H9 (cell line): Measurements from ENCODE around the gene POT1. TPM values are rescaled to one million over a fixed set of nuclear protein-coding genes. Genes with fewer than 3 reads are reported as not detected.

Source experiments
- DNase-seq: peaks from one replicate; pipeline ENCODE4 v3.0.0-alpha.2; 2017
- H2AFZ ChIP-seq: one replicate; pipeline ENCODE4 v1.6.1; 2013; ENCODE audit warnings: mild to moderate bottlenecking, low read length, control low read depth, moderate library complexity
- H2AK5ac ChIP-seq: 2 replicates; pipeline ENCODE4 v1.6.1; 2013; ENCODE audit warnings: low read length, control low read depth, mixed read lengths; ENCODE audit not compliant: insufficient read length
- H2BK120ac ChIP-seq: one replicate; pipeline ENCODE4 v1.6.1; 2013; ENCODE audit warnings: low read depth, mild to moderate bottlenecking, low read length, control low read depth, inconsistent platforms; ENCODE audit not compliant: poor library complexity, severe bottlenecking
- H2BK12ac ChIP-seq: 2 replicates; pipeline ENCODE4 v1.6.1; 2013; ENCODE audit warnings: low read length, control low read depth, mixed read lengths, low read depth; ENCODE audit not compliant: insufficient read length
- H2BK15ac ChIP-seq: 2 replicates; pipeline ENCODE4 v1.6.1; 2013; ENCODE audit warnings: low read depth, low read length, control low read depth
- H2BK20ac ChIP-seq: one replicate; pipeline ENCODE4 v1.6.1; 2013; ENCODE audit warnings: low read depth, mild to moderate bottlenecking, low read length, control low read depth, inconsistent platforms; ENCODE audit not compliant: poor library complexity, severe bottlenecking
- H2BK5ac ChIP-seq: 2 replicates; pipeline ENCODE4 v1.6.1; 2013; ENCODE audit warnings: low read length, control low read depth, mixed read lengths; ENCODE audit not compliant: insufficient read length
- H3K14ac ChIP-seq: 2 replicates; pipeline ENCODE4 v1.6.1; 2013; ENCODE audit warnings: low read length, control low read depth; ENCODE audit not compliant: insufficient read depth
- H3K18ac ChIP-seq: 2 replicates; pipeline ENCODE4 v1.6.1; 2013; ENCODE audit warnings: low read depth, mild to moderate bottlenecking, mixed read lengths, low read length, control low read depth; ENCODE audit not compliant: insufficient read length
- H3K23ac ChIP-seq: 2 replicates; pipeline ENCODE4 v1.6.1; 2013; ENCODE audit warnings: low read length, control low read depth, mixed read lengths, low read depth; ENCODE audit not compliant: insufficient read length
- H3K23me2 ChIP-seq: 2 replicates; pipeline ENCODE4 v1.6.1; 2013; ENCODE audit warnings: low read depth, mild to moderate bottlenecking, mixed read lengths, low read length, control low read depth; ENCODE audit not compliant: insufficient read length, poor library complexity, severe bottlenecking
- H3K27ac ChIP-seq: 2 replicates; pipeline ENCODE4 v1.5.1; 2013; ENCODE audit warnings: low read length, control low read depth, mixed read lengths, low read depth; ENCODE audit not compliant: insufficient read length
- H3K27me3 ChIP-seq: 2 replicates; pipeline ENCODE4 v1.6.1; 2013; ENCODE audit warnings: low read length, control low read depth, inconsistent platforms; ENCODE audit not compliant: insufficient read depth
- H3K4ac ChIP-seq: 2 replicates; pipeline ENCODE4 v1.6.1; 2013; ENCODE audit warnings: low read depth, mild to moderate bottlenecking, control low read depth, inconsistent platforms, low read length, moderate library complexity
- H3K4me1 ChIP-seq: 2 replicates; pipeline ENCODE4 v1.6.1; 2013; ENCODE audit warnings: low read length, control low read depth, inconsistent platforms; ENCODE audit not compliant: insufficient read depth
- H3K4me2 ChIP-seq: 2 replicates; pipeline ENCODE4 v1.6.1; 2013; ENCODE audit warnings: low read length, control low read depth, mixed read lengths; ENCODE audit not compliant: insufficient read length, insufficient read depth
- H3K56ac ChIP-seq: 2 replicates; pipeline ENCODE4 v1.6.1; 2013; ENCODE audit warnings: low read depth, mild to moderate bottlenecking, mixed read lengths, low read length, control low read depth; ENCODE audit not compliant: insufficient read length
- H3K79me1 ChIP-seq: 2 replicates; pipeline ENCODE4 v1.6.1; 2013; ENCODE audit warnings: low read depth, mild to moderate bottlenecking, moderate library complexity, low read length, control low read depth, inconsistent platforms; ENCODE audit not compliant: insufficient read depth, poor library complexity, severe bottlenecking
- H3K79me2 ChIP-seq: 2 replicates; pipeline ENCODE4 v1.6.1; 2013; ENCODE audit warnings: low read length, control low read depth, inconsistent platforms; ENCODE audit not compliant: insufficient read depth
- H3K9ac ChIP-seq: 2 replicates; pipeline ENCODE4 v1.6.1; 2013; ENCODE audit warnings: low read length, control low read depth, mixed read lengths; ENCODE audit not compliant: insufficient read length; ENCODE audit errors: extremely low read depth
- H3K9me3 ChIP-seq: one replicate; pipeline ENCODE4 v1.6.1; 2013; ENCODE audit warnings: low read depth, low read length, inconsistent platforms; ENCODE audit not compliant: control insufficient read depth
- H3T11ph ChIP-seq: one replicate; pipeline ENCODE4 v1.6.1; 2013; ENCODE audit warnings: mild to moderate bottlenecking, low read length, control low read depth, inconsistent platforms
- H4K20me1 ChIP-seq: one replicate; pipeline ENCODE4 v1.6.1; 2013; ENCODE audit not compliant: control insufficient read depth, insufficient read length, insufficient read depth
- H4K5ac ChIP-seq: 2 replicates; pipeline ENCODE4 v1.6.1; 2013; ENCODE audit warnings: low read depth, mild to moderate bottlenecking, mixed read lengths, low read length, control low read depth; ENCODE audit not compliant: insufficient read length
- H4K8ac ChIP-seq: replicated peaks from 2 replicates; pipeline ENCODE4 v1.6.1; 2013; ENCODE audit warnings: low read length, control low read depth, mixed read lengths, low read depth; ENCODE audit not compliant: insufficient read length
- H4K91ac ChIP-seq: 2 replicates; pipeline ENCODE4 v1.6.1; 2013; ENCODE audit warnings: low read depth, mild to moderate bottlenecking, moderate library complexity, mixed read lengths, low read length, control low read depth; ENCODE audit not compliant: insufficient read length
- H3K27ac Mint-ChIP-seq, 3 experiments: 2 replicates in 2 of 3; 3 replicates in 1 of 3; pipeline ENCODE4 v1.8.0; 2020 to 2021; ENCODE audit warnings: mixed read lengths in 3 of 3, mild to moderate bottlenecking in 1 of 3, moderate library complexity in 1 of 3
- H3K27me3 Mint-ChIP-seq: 2 replicates; pipeline ENCODE4 v1.8.0; 2021; ENCODE audit warnings: low read depth, mild to moderate bottlenecking, moderate library complexity, mixed read lengths
- H3K36me3 Mint-ChIP-seq, 3 experiments: 2 replicates in 2 of 3; 3 replicates in 1 of 3; pipeline ENCODE4 v1.8.0; 2020 to 2021; ENCODE audit warnings: low read depth in 3 of 3, mixed read lengths in 3 of 3; ENCODE audit not compliant: insufficient read depth in 1 of 3
- H3K4me1 Mint-ChIP-seq, 2 experiments: 2 replicates each; pipeline ENCODE4 v1.8.0; 2020; ENCODE audit warnings: mixed read lengths in 2 of 2
- H3K4me3 Mint-ChIP-seq, 2 experiments: 2 replicates in 1 of 2; 3 replicates in 1 of 2; pipeline ENCODE4 v1.8.0; 2020 to 2021; ENCODE audit warnings: mild to moderate bottlenecking in 2 of 2, mixed read lengths in 2 of 2, moderate library complexity in 1 of 2
- H3K9me3 Mint-ChIP-seq, 2 experiments: 2 replicates in 1 of 2; 3 replicates in 1 of 2; pipeline ENCODE4 v1.8.0; 2020; ENCODE audit warnings: mild to moderate bottlenecking in 2 of 2, mixed read lengths in 2 of 2, moderate library complexity in 1 of 2
- WGBS: extraction: QIAGEN DNeasy Blood & Tissue Kit; methylation state at CpG from one replicate; pipeline ENCODE4 v1.1.7; 2013; ENCODE audit warnings: missing lambda C conversion rate, low lambda C conversion rate, mixed read lengths; ENCODE audit not compliant: insufficient read length; ENCODE audit errors: extremely low coverage; 5-methylcytosine and 5-hydroxymethylcytosine counted together
- total RNA-seq: library from RNA; stranded (reverse); gene quantifications from 2 replicates; pipeline ENCODE4 v1.2.1, GENCODE V29; 2021
- TF ChIP-seq, protein P1 (sequence below): fragments of 200-600 bp; sonication (generic); conservative IDR thresholded peaks from 3 replicates; pipeline ENCODE4 v1.8.0; 2021; ENCODE audit warnings: antibody characterized with exemption, mild to moderate bottlenecking

The POT1 gene
- total RNA-seq, 1 experiment from 2014 or later: 23.4 TPM

DNA sequence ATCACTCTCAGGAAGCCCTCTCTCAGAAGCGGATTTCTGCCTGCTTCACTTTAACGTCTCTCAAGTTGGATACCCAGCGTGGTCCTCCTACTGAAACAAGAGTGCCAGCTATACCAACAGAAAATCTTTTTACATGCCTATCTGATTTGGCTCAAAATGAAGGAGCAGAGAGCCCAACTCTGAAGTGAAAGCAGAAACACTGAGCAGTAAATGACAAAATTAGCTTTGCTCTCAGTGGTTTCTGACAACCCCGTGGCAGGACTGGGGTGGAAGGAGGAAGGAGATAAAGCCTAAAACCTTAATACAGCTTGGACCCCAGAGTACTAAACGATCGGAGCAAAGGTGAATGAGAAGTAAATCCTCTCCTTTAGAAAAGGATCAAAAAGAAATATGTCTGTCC is 139.0 kb downstream of the POT1 start:
- H3K23ac ChIP-seq: no peak overlapping the region
- H2BK5ac ChIP-seq: no peak overlapping the region
- H2AK5ac ChIP-seq: no peak overlapping the region
- H2BK12ac ChIP-seq: no peak overlapping the region
- H4K5ac ChIP-seq: no peak overlapping the region
- no CpG with 5 or more reads among the region's 6 CpGs for WGBS
- H3K79me1 ChIP-seq: no peaks in the 10 kb centered on the region
- Mint-ChIP-seq H3K4me1 (peaks cover 0 to 2% of the 10 kb centered on the region in 2 experiments; a peak in 2 of 4 replicates), H3K4me3 (no peak overlapping the region), H3K27me3 (no peaks in the 10 kb centered on the region), H3K27ac (no peak overlapping the region), H3K9me3 (no peaks in the 10 kb centered on the region), H3K36me3 (no peaks in the 10 kb centered on the region)
- no peak overlapping the region for H2BK20ac ChIP-seq
- H3K56ac ChIP-seq: no peak overlapping the region
- no peak overlapping the region for H3K4me2 ChIP-seq
- TF ChIP-seq, protein P1, sequence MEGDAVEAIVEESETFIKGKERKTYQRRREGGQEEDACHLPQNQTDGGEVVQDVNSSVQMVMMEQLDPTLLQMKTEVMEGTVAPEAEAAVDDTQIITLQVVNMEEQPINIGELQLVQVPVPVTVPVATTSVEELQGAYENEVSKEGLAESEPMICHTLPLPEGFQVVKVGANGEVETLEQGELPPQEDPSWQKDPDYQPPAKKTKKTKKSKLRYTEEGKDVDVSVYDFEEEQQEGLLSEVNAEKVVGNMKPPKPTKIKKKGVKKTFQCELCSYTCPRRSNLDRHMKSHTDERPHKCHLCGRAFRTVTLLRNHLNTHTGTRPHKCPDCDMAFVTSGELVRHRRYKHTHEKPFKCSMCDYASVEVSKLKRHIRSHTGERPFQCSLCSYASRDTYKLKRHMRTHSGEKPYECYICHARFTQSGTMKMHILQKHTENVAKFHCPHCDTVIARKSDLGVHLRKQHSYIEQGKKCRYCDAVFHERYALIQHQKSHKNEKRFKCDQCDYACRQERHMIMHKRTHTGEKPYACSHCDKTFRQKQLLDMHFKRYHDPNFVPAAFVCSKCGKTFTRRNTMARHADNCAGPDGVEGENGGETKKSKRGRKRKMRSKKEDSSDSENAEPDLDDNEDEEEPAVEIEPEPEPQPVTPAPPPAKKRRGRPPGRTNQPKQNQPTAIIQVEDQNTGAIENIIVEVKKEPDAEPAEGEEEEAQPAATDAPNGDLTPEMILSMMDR: no peak
- no peak overlapping the region for H3K9ac ChIP-seq
- no peak overlapping the region for H4K91ac ChIP-seq
- no peak for DNase-seq
- H3K79me2 ChIP-seq: no peaks in the 10 kb centered on the region
- no peak overlapping the region for H3K4ac ChIP-seq
- H3K27ac ChIP-seq: no peak overlapping the region
- H4K20me1 ChIP-seq: no peaks in the 10 kb centered on the region
- H2AFZ ChIP-seq: no peak overlapping the region
- H3T11ph ChIP-seq: no peak overlapping the region
- H3K23me2 ChIP-seq: no peaks in the 10 kb centered on the region
- no peak overlapping the region for H4K8ac ChIP-seq
- no peak overlapping the region for H2BK15ac ChIP-seq
- H3K18ac ChIP-seq: no peak overlapping the region
- H3K9me3 ChIP-seq: no peaks in the 10 kb centered on the region
- no peak overlapping the region for H3K14ac ChIP-seq
- H2BK120ac ChIP-seq: no peak overlapping the region
- no peaks in the 10 kb centered on the region for H3K27me3 ChIP-seq
- H3K4me1 ChIP-seq: no peaks in the 10 kb centered on the region
